ENCODE data around the gene VSIG10. TPM values are rescaled to one million over a fixed set of nuclear protein-coding genes. Genes with fewer than 3 reads are reported as not detected.

The VSIG10 gene
- total RNA-seq, 1 experiment from 2014 or later, result 56.2 TPM

DNA sequence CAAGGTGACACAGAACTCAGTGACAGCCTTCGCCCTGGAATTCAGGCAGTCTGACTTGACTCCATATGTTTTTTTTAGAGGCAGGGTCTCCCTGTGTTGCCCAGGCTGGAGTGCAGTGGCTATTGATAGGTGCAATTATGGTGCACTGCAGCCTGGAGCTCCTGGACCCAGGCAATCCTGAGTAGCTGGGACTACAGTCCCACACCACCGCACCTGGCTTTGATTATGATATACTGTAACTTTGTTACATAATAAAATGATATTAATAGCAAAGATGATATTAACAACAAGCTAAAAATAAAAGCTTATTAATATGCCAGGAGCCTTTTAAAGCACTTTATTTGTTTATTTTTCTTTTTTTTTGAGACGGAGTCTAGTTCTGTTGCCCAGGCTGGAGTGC, 9.8 kb downstream of the VSIG10 start:
- Histone ChIP-seq H3K27me3 (ENCODE audit: control insufficient read depth, insufficient read depth, low read length) (no peaks in the 10 kb centered on the region), H3K27ac (ENCODE audit: low read length) (no peak overlapping the region), H3K36me3 (ENCODE audit: control insufficient read depth, insufficient read depth, low read length) (no peaks in the 10 kb centered on the region), H3K4me1 (ENCODE audit: control insufficient read depth, insufficient read depth, low read length) (0 out of 2 replicates have a peak, but pooled peaks cover 4% of the 10 kb centered on the region), H3K4me3 (ENCODE audit: low read depth in 2 of 2, low read length in 2 of 2) (no peak overlapping the region), H3K9me3 (ENCODE audit: control insufficient read depth, insufficient read depth, low read depth, low read length) (no peaks in the 10 kb centered on the region)
- CTCF ChIA-PET, result no interaction called here
- BruUV-seq (replicated peaks), result no TSS peak
- DNase-seq (ENCODE audit: low read depth, low spot score), result no peak
- POLR2A ChIA-PET, result interaction anchor here (0.7 kb wide), 1 partner anchor 26 kb away, joined by 8 read pairs; no protein-coding TSS in a partner anchor
- TF ChIP-seq SIN3A (IDR thresholded peaks at IDR 0.05; ENCODE audit: borderline replicate concordance, insufficient read depth, low read depth, low read length), result no peak
- no peak for TF ChIP-seq REST (IDR thresholded peaks at IDR 0.05; ENCODE audit: insufficient read depth in 1 of 2, low read depth in 2 of 2, low read length in 1 of 2)
- no peak for TF ChIP-seq CTCF (IDR thresholded peaks at IDR 0.05)
- TF ChIP-seq TCF7L2 (IDR thresholded peaks at IDR 0.05; ENCODE audit: low read depth, low read length), result no peak
- no peak for TF ChIP-seq POLR2AphosphoS5 (IDR thresholded peaks at IDR 0.05; ENCODE audit: low read depth, low read length)
- intact Hi-C loops (cut with micrococcal nuclease; ENCODE audit: unreplicated experiment), result no loop called here
- ATAC-seq, result no peak
- in situ Hi-C loops (cut with HindIII; ENCODE audit: low pct_unique_long_range_greater_than_20kb, low sequenced_read_pairs), result no loop called here

DNA sequence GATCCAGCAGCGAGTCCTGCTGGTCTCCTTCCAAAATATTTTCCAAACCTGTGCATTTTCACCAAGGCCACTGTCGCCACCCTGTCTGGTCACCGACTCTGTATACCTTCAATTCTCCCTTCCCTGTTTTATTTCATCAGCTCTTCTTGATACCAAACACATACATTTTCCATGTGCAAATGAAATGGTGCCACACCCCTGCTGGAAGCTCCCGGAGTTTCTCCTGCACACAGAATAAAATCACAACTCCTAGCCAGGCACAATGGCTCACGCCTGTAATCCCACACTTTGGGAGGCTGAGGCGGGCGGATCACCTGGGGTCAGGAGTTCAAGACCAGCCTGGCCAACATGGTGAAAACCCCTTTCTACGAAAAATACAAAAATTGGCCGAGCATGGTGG, 14.0 kb downstream of the VSIG10 start:
- H3K4me3 ChIP-seq (ENCODE audit: low read depth in 2 of 2, low read length in 2 of 2), result no peak overlapping the region
- intact Hi-C loops (cut with micrococcal nuclease; ENCODE audit: unreplicated experiment) (no loop called here), in situ Hi-C loops (cut with HindIII; ENCODE audit: low pct_unique_long_range_greater_than_20kb, low sequenced_read_pairs) (no loop called here)
- ATAC-seq, result no peak
- no peak overlapping the region for H3K27ac ChIP-seq (ENCODE audit: low read length)
- TF ChIP-seq POLR2AphosphoS5 (IDR thresholded peaks at IDR 0.05; ENCODE audit: low read depth, low read length), result no peak
- TF ChIP-seq REST (IDR thresholded peaks at IDR 0.05; ENCODE audit: insufficient read depth in 1 of 2, low read depth in 2 of 2, low read length in 1 of 2), result no peak
- TF ChIP-seq CTCF (IDR thresholded peaks at IDR 0.05), result no peak
- TF ChIP-seq SIN3A (IDR thresholded peaks at IDR 0.05; ENCODE audit: borderline replicate concordance, insufficient read depth, low read depth, low read length), result no peak
- no peak for TF ChIP-seq TCF7L2 (IDR thresholded peaks at IDR 0.05; ENCODE audit: low read depth, low read length)
- POLR2A ChIA-PET, result no interaction called here
- no peaks in the 10 kb centered on the region for H3K27me3 ChIP-seq (ENCODE audit: control insufficient read depth, insufficient read depth, low read length)
- no peaks in the 10 kb centered on the region for H3K36me3 ChIP-seq (ENCODE audit: control insufficient read depth, insufficient read depth, low read length)
- no peak for DNase-seq (ENCODE audit: low read depth, low spot score)
- no peaks in the 10 kb centered on the region for H3K4me1 ChIP-seq (ENCODE audit: control insufficient read depth, insufficient read depth, low read length)
- BruUV-seq (replicated peaks), result no TSS peak
- CTCF ChIA-PET, result no interaction called here
- H3K9me3 ChIP-seq (ENCODE audit: control insufficient read depth, insufficient read depth, low read depth, low read length), result no peaks in the 10 kb centered on the region

All from Panc1 (cell line).